SW480 (cell line): ENCODE data around the gene ADGRG6.

ENCODE experiments used
- DNase-seq: peaks from one replicate; pipeline ENCODE4 v3.0.0-alpha.2; 2016; ENCODE audit warnings: low spot score

Gene ADGRG6

DNA sequence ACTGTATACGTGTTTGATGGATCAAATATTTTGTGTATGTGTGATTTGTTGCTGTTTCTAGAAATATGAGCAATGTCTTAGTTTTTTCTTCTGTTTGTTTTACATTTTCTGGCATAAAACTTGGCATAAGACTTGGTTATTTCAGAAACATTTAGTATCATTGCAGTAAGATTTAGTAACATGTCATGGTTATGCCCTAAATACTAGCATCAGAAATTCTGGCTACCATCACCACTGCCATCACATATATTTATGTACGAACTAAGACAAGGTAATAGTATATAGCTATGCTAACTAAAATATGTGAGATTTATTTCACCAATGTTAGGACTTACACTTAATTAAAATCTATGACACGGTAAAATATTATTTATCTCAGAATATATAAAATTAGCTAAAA, 10.3 kb upstream of the ADGRG6 start:
- DNase-seq: no peak

DNA sequence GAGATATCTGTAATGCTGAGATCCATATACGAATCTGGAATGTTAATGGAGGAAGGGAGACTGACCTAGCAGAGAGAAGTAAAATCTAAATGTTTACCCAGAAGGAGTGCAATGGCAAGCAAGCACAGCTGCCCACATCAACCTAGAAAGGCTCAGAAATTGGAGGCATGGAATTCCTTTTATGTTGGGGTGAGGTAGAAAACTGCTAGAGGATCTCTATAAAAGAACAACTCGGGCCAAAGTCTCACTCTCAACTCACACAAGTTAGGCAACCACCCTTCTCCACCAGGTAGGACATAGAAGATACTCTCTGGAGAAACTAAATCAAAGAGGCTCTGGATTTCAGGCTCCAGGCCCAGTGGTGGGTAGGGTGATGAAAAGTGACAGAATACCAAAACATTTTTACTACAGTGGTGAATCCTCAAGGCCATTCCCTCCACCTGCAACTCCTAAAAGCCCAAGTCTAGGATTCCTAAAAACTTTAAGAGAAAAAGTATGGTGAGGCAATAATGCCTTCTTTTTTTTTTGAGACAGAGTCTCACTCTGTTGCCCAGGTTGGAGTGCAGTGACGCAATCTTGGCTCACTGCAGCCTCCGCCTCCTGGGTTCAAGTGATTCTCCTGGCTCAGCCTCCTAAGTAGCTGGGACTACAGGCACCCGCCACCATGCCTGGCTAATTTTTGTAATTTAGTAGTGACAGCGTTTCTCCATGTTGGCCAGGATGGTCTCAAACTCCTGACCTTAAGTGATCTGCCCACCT, 9.5 kb upstream of the ADGRG6 start:
- DNase-seq: peak; percentile 2

- no peak for DNase-seq
These were observed 8.7 kb upstream of the ADGRG6 start for GRCh38 chr6:142293121-142293520.

DNA sequence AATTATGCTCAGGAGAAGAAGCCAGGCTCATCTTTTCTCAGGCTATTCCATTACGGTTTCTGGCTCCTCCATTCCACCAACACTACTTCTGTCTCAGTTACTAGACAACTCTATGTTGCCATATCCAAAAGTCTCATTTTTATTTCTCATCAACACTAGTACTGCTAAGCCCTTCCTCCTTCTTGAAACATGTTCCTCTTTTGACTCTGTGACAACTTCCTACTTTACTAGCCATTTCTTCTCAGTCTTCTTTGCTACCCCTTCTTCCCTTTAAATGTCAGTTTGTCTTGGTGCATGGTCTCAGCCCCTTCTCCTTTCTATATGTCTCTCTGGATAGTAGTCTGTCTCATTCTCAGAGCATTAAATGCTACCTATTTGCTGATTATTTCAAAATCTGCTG, 7.1 kb upstream of the ADGRG6 start:
- no peak for DNase-seq

GRCh38 chr6:142296975-142297604, 4.7 kb upstream of the ADGRG6 start:
- DNase-seq: no peak

DNA sequence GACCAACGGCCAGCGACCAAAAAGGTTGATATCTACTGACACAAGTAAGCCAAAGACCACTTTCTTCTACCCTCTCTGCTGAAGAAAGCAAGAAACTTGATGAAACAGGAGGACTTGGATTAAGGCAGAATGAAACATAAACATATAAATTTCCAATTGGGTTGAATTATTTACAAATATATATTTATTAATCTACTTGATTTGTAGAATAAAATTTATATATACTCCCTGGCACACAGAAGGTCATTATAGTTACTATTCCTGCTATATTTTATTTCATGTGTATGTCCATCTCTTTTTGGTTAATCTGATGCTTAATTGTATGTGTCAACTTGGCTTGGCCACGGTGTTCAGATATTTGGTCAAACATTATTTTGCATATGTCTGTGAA, 4.2 kb upstream of the ADGRG6 start:
- no peak for DNase-seq

GRCh38 chr6:142297996-142298753, 3.6 kb upstream of the ADGRG6 start:
- DNase-seq: peak; percentile 2

DNA sequence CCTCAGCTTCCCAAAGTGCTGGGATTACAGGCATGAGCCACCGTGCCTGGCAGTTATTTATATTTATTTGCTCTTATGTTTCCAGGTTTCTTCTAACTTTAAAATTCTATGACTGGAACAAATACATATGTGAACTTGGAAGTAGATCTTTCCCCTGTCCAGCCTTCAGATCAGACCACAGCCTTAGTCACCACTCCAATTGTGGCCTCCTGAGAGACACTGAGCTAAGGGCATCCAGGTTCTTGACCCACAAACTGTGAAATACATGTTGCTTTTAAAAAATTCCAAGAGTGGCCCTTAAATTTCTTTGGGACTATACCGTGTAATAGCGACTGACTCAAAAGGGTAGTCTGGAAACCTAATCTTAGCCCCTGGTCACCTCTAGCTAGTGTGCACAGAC, 1.5 kb upstream of the ADGRG6 start:
- DNase-seq: no peak

GRCh38 chr6:142300758-142301650, 803 bp upstream of the ADGRG6 start:
- DNase-seq: peak; percentile 34

DNA sequence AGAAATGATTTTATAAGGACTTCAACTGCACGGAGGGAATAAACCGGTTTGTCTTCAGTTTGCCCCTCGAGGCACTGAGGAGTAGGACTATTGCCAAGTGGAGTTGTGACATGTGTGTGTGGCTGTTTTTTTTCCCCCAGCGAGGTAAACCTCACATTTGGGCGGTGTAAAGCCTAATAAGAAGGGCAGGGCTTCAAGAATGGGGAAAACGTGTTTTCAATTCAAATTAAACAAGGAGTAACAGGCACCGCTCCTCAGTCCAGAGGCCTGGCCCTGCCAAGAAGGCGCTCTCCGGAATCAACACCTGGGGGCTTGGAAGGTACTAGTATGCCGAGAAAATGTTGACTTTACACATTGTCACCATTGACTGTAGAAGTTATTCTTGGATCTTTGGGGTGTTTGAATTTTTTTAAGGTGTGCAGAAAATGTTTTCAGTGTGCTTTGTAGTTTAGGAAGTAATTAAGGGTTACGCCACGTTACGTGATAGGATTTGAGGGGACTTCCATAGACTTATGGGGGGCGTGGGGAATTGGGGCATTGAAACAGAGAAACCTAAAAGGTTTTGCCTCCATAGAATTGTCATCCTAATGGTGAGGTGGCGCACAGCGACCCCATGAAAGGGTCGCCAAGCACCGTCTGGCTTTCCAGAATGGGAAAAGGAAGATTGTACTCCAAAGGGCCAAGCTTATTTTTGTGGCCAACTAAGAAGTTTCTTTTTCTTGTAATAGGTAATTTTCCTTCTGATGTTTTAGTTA, 791 bp downstream of the ADGRG6 start:
- DNase-seq: peak; percentile 2

DNA sequence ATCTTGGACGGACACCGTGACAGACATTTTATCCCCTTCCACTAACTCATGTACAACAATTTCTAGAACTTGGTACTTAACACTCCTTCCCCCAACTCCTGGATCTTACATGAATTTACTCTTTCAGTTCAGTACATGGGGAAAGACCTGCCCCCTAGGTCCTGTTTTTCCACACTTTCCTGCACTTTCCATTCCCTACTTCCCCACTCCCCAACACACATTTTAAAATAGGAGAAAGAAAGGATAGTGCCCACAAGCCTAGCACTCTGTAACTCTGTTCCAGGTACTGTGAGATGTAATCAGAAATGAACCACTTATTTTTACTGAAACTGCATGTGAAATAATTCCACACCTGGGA, 1.3 kb downstream of the ADGRG6 start:
- DNase-seq: no peak

- DNase-seq: no peak
These were observed 2.4 kb downstream of the ADGRG6 start for GRCh38 chr6:142304241-142304640.

DNA sequence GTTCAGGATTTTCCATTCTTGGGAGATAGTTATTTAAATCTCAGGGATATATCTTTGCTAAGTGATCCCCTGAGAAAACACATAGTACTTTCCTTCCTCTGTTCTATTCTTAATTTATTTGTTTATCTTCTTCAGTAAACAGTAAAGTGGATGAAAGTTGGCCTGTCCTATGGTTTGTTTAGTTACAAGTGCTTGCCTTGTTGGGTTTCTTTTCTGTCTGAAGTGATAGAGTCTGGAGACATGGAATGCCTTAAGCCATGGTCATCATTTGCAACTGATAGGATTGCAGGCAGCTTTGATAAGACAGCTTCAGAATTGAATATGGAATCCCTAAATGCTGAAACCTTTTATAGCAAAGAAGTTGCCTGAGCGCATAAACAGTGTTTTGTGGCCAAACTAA, 4.9 kb downstream of the ADGRG6 start:
- no peak for DNase-seq

DNA sequence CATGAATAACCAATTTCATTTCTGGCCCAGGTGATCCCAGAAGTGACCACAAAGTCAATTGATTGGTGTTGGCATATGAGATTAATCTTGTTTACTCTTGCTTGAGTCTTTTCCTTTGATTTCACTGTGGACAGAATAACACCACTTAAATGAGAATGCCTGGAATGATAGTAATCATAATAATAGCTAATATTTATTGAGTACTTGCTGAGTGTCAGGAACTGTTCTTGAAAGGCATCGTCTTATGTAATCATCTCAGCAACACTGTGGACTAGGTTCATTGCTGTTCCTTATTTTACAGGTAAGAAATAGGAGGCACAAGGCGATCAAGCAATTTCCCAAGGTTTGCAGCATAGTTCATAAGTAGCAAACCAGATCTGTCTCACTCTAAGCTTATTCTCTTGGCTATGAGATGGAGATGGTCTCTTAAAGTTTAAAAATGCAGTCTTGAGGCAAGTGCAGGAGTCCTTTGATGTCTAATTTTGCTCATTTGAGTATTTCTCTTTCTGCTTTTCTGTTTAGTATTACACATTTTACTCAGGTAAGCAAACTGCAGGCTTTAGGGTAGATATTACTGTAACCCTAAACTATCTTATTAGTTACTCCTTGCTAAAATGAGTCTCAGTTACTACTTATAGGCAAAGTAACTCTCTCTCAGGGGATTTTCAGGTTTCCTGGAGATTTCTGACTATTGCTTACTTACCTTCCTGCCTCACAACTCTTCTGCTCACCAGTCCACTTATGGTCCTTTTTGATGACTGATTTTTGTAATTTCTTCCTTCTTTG, 6.3 kb downstream of the ADGRG6 start:
- no peak for DNase-seq

DNA sequence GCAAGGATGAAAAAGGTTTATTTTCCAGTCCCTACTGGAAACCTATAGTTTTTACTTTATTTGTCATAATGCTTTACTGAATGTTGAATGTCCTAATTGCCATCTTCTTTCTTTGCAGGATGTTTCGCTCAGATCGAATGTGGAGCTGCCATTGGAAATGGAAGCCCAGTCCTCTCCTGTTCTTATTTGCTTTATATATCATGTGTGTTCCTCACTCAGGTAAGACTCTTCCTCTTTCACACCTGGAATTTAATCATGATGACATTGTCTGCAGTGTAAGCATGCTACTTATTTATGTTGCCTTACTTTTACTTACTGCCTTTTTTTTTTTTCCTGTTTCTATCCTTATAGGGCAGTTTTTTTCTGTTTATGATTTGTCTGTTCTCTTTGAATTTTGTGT, 7.6 kb downstream of the ADGRG6 start:
- no peak for DNase-seq

DNA sequence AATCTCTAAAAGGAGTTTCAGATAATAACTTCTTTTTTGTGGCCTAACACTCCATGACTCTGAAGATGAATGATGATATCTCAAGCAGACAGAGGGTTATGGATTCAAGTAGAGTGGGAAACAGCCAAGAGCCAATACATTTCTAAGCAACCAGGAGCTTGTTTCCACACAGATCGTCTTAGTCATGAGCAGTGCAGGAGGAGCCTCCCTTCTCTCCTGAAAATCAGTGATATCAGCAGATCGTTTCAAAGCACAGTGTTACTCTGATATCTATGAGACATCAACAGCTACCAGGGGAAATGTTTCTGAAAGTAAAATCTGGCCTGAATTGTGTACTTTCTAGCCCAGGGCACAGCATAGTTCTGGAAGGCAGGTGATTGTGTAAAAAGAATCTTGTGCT, 11.5 kb downstream of the ADGRG6 start:
- no peak for DNase-seq

DNA sequence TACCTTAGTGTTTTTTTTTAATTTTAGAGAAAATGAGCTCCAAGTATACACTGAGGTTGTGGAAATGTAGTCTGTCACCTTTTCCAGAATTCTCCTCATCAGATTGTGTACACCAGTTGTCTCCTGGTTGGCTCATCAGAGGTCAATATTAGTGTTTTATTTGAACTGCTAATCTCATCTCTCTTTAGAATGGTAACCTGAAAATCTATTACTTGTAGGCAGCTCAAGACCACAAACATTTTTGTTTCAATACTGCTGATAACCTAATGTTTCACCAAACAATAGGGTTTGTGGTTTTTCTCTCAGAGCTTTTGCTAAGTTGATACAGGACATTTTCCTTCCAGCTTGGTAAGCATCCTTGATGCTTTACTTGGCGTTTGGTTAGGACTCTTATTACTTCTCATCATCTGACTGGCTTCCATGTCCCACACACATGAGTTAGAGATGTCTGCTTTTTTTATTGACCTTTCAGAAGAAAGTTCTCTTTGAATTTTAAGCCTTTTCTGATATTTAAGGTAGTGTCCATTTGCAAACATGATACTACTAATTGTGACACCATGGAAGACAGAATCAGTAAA, 15.1 kb downstream of the ADGRG6 start:
- no peak for DNase-seq

DNA sequence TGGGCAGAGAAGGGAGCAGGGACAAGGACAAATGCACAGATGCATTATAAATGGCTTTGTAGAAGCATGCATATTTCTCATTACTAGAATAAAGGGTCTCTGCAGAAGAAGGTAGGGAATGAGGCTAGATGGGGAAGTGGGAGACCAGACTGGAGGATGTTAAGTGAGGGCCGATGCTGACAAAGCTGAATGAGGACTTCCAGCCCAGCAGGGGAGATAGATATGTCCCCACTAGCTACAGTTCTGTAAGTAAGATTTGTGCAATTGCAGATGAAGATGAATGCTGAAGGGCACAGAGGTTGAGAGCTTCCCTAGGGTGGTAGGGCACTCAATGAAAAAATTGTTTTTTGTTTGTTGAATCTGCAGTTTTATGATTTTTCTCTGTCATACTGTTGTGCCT, 16.9 kb downstream of the ADGRG6 start:
- DNase-seq: no peak

GRCh38 chr6:142320366-142320765, 18.6 kb downstream of the ADGRG6 start:
- no peak for DNase-seq

GRCh38 chr6:142321451-142321850, 19.6 kb downstream of the ADGRG6 start:
- DNase-seq: no peak
